GM19324 (cell line): Measurements from ENCODE around the gene SNX1.
"Not testable (repeated sequence)": the region's sequence is repeated elsewhere in the genome, so short reads cannot be mapped to it uniquely, and the experiment has no call there.

Source experiments
- ATAC-seq: cut with Tn5 transposase; IDR thresholded peaks from one replicate; pipeline ENCODE4 v1.9.1; 2021; ENCODE audit warnings: mild to moderate bottlenecking, moderate library complexity; ENCODE audit not compliant: unreplicated experiment, low FRiP score

Gene SNX1

GRCh38 chr15:64095795-64096667 is at the start of gene SNX1:
TSS of gene SNX1 (plus strand) at chr15:64095982. CDS start at chr15:64096014, 32 bp downstream.
- peak; percentile 56 for ATAC-seq

GRCh38 chr15:64046421-64047153 is 49.2 kb upstream of the SNX1 start, which contains the start of gene DAPK2:
TSS of gene DAPK2 (minus strand) at chr15:64046485. CDS start at chr15:64040261, 6,224 bp downstream.
- peak; percentile 54 for ATAC-seq

GRCh38 chr15:64048781-64049460 is 46.9 kb upstream of the SNX1 start:
- no peak for ATAC-seq

GRCh38 chr15:64050281-64051092 is 45.3 kb upstream of the SNX1 start:
- ATAC-seq, result no peak

- no peak for ATAC-seq
Measured at GRCh38 chr15:64051093-64051402, 44.7 kb upstream of the SNX1 start.

GRCh38 chr15:64051407-64052259 is 44.1 kb upstream of the SNX1 start:
- no peak for ATAC-seq

- ATAC-seq, result no peak
Measured at GRCh38 chr15:64052925-64053491, 42.8 kb upstream of the SNX1 start.

GRCh38 chr15:64053674-64054073 is 42.1 kb upstream of the SNX1 start:
- not testable (repeated sequence) for ATAC-seq

GRCh38 chr15:64058279-64058678 is 37.5 kb upstream of the SNX1 start:
- no peak for ATAC-seq

- not testable (repeated sequence) for ATAC-seq
Measured at GRCh38 chr15:64059104-64059503, 36.7 kb upstream of the SNX1 start.

GRCh38 chr15:64060716-64061115 is 35.1 kb upstream of the SNX1 start:
- ATAC-seq, result no peak

GRCh38 chr15:64066451-64066850 is 29.3 kb upstream of the SNX1 start:
- no peak for ATAC-seq

GRCh38 chr15:64067564-64068030 is 28.2 kb upstream of the SNX1 start:
- no peak for ATAC-seq

- no peak for ATAC-seq
Measured at GRCh38 chr15:64068133-64068532, 27.6 kb upstream of the SNX1 start.

GRCh38 chr15:64070106-64070505 is 25.7 kb upstream of the SNX1 start:
- ATAC-seq, result no peak

- no peak for ATAC-seq
Measured at GRCh38 chr15:64070965-64071851, 24.6 kb upstream of the SNX1 start.

- ATAC-seq, result no peak
Measured at GRCh38 chr15:64071931-64072765, 23.6 kb upstream of the SNX1 start.
